GM12874 (cell line): Measurements from ENCODE around the gene NCAM2.

Source experiments
- TF ChIP-seq, protein P1 (sequence below): IDR thresholded peaks from 2 replicates; pipeline ENCODE4 v1.5.1; 2011; ENCODE audit warnings: low read depth, mild to moderate bottlenecking, control low read depth, low read length, moderate library complexity; ENCODE audit not compliant: insufficient read depth

The NCAM2 gene

DNA sequence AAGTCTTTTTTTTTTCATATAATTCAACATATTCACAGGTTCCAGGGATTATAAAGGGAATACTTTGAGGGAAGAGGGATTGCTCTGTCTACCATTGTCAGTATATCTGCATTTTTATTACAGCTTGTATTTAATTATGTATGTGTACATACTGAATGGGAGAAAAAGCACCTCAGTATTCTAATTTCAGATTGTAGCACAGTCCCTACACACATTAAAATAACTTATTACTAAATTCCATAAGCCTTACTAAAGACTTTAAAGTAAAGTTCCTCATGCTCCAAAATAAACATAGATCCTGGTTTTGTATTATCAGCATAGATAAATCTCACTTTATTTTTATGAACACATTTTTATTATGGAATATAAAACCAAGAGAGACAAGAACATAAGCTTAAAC, 134.2 kb downstream of the NCAM2 start:
- TF ChIP-seq, protein P1, sequence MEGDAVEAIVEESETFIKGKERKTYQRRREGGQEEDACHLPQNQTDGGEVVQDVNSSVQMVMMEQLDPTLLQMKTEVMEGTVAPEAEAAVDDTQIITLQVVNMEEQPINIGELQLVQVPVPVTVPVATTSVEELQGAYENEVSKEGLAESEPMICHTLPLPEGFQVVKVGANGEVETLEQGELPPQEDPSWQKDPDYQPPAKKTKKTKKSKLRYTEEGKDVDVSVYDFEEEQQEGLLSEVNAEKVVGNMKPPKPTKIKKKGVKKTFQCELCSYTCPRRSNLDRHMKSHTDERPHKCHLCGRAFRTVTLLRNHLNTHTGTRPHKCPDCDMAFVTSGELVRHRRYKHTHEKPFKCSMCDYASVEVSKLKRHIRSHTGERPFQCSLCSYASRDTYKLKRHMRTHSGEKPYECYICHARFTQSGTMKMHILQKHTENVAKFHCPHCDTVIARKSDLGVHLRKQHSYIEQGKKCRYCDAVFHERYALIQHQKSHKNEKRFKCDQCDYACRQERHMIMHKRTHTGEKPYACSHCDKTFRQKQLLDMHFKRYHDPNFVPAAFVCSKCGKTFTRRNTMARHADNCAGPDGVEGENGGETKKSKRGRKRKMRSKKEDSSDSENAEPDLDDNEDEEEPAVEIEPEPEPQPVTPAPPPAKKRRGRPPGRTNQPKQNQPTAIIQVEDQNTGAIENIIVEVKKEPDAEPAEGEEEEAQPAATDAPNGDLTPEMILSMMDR: no peak

DNA sequence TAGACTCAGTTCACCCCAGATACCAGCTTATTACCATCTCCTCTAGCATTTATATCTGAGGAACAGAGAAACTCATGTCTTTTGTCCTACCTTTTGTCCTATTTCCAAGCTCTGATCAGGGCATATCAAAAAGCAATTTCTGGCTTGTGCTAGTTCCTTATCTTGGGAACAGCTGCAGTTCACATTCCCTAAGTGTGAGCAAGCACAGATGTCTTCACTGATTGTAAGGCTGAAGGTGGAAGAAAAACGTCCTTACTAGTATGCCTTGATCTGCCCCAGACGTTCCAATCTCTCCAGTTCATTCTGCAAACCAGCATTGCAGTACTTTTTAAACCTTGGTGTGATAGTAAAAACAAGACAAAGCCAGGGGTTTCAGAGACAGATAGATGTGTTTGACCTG, 139.8 kb downstream of the NCAM2 start:
- TF ChIP-seq, protein P1: no peak

DNA sequence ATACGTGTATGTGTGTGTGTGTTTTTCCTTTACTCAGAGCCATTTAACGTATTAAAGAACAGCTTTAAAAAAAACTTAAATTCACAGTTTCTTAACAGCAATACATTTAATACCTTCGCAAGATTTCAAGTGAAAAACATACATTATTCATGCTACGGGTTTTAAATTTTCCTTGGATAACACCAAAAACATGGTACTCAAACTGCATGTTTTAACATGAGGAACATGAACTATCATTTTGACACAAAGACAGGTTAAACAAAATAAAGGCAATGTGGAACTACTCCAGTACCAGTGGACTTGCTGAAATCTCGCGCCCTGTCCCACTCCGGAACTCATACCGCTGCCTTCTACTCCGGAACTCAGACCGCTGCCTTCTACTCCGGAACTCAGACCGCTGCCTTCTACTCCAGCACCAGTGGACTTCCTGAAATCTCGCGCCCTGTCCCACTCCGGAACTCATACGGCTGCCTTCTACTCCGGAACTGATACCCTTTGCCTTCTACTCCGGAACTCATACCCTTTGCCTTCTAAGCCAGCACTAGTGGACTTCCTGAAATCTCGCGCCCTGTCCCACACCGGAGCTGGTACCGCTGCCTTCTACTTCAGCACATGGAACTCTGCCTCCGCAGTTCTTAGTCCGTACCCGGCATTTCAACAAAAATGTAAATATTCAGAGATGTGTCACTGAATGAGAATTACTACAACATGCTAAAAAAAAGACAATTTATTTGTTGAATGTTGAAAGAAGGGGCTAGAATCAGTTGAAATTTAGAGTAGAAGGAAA, 148.6 kb downstream of the NCAM2 start:
- TF ChIP-seq, protein P1: no peak

DNA sequence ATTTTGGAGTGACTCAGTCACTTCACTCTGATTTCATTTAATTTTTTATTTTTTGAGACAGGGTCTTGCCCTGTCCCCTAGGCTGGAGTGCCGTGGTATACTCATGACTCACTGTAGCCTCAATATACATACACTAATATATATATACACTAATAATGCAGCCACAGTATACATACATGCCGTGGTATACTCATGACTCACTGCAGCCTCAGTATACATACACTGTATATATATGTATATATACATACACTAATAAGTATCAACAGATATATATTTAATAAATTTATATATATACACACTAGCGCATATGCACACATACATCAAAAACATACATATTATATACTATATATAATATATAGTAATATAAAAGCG, 149.2 kb downstream of the NCAM2 start:
- TF ChIP-seq, protein P1: no peak

DNA sequence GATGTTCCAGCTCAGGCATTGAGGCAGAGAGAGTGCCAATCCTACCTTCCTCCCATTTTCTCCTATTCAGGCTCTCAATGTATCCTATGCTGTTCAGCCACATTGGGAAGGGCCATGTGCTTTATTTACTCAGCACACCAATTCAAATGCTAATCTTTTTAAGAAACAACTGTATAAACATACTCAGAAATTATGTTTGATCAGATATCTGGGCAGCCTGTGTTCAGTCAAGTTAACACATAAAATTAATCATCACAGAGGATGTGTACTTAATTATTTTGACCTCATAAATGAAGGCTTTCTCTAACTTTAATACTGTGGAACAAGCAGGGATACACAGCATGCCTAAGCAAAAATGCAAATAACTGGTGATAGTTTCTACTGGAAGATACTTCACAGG, 149.8 kb downstream of the NCAM2 start:
- TF ChIP-seq, protein P1: no peak

DNA sequence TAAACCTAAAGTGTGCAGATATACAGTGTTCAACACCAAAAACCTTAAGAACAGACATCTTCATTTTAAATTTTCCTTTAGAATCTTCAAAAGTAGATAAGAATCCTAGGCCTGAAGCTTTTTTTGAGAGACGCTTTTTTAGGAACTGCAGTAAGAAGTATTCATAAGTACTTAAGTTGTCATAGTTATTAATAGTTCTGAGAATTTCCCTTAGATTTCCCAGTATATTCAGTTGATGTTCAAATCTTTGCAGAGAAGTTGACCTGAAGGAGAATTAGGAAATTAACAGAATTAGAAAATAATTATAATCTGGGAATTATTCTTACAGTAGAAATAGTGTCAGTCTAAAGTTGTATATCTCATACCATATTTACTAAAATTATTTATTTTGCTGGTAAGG, 150.3 kb downstream of the NCAM2 start:
- TF ChIP-seq, protein P1: no peak

DNA sequence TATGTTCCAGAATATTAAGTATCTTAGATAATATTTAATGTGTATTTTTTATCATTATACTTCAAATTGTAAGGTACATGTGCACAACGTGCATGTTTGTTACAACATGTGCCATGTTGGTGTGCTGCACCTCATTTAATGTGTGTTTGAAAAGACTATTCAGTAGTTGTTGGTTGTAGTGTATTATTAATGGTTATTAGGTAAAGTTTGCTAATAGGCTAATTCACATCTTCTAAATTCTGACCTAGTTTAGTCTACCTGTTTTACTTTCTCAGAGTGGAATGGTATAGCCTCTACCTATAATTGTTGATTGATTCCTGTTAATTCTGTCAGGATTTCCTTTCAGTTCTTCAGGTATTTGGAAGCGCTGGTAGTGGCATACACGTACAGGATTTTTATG, 153.0 kb downstream of the NCAM2 start:
- TF ChIP-seq, protein P1: no peak
